ENCODE results near the gene NGEF. TPM values are rescaled to one million over a fixed set of nuclear protein-coding genes. Genes with fewer than 3 reads are reported as not detected.

NGEF gene
- total and polyA plus RNA-seq, 10 of the 15 experiments (the other 5 are each of a cell fraction or from before 2014, with no cell fraction given): 0.12 TPM; not detected in 9

DNA sequence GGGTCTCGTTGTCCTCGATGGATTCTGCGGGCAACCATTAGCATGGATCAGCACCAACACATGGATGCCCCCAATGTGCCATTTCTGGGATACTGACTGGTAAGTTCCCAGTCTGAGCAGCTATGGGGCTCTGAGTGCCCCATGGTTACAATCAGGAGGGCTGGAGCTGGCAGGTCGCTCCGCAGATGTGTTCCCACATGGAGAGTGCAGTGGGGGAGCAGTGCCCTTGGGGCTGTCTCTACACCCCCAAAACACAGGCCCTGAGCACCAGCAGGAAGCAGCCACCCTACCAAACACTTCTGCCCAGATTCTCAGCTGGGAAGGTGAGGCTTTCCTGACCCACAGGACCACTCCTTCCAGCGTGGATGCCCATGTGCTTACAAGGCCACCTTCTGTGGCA lies 8.0 kb downstream of the NGEF start:
- Histone ChIP-seq H3K4me2 (ENCODE audit: control insufficient read depth, insufficient read depth) (no peak overlapping the region), H3K4me1 (ENCODE audit: control insufficient read depth, insufficient read depth, low read length) (no peaks in the 10 kb centered on the region), H3K36me3 (ENCODE audit: control insufficient read depth in 2 of 2, insufficient read depth in 2 of 2, low read length in 1 of 2) (no peaks in the 10 kb centered on the region), H3K9me3 (replicated peaks; ENCODE audit: control insufficient read depth, insufficient read depth, low read length) (no peaks in the 10 kb centered on the region), H4K20me1 (ENCODE audit: control insufficient read depth, insufficient read depth) (no peaks in the 10 kb centered on the region), H3K79me2 (ENCODE audit: control insufficient read depth, insufficient read depth, low read length) (no peaks in the 10 kb centered on the region), H3K27ac (ENCODE audit: control insufficient read depth, insufficient read depth) (no peak overlapping the region), H3K27me3 (replicated peaks in 1 of 2; ENCODE audit: control insufficient read depth in 2 of 2, insufficient read depth in 2 of 2, low read length in 1 of 2) (peaks cover 0 to 3% of the 10 kb centered on the region in 2 experiments; a peak in 1 of 4 replicates), H2AFZ (ENCODE audit: control insufficient read depth, low read depth, low read length) (no peak overlapping the region), H3K9ac (ENCODE audit: control insufficient read depth, insufficient read depth, low read length) (no peak overlapping the region), H3K4me3 (no peak overlapping the region)
- DNase-seq (ENCODE audit: low read depth, low spot score) (no peak), FAIRE-seq (no peak), ATAC-seq (no peak)
- in situ Hi-C loops (cut with MboI) (no loop called here), intact Hi-C loops (cut with micrococcal nuclease; ENCODE audit: unreplicated experiment) (no loop called here)
- CTCF ChIA-PET: interaction anchor here (1.9 kb wide), 1 partner anchor 13 kb away, joined by 8 read pairs; no protein-coding TSS in a partner anchor
- TF ChIP-seq LARP7 (IDR thresholded peaks at IDR 0.05) (no peak), DPF2 (IDR thresholded peaks at IDR 0.05) (no peak), SMAD5 (IDR thresholded peaks at IDR 0.05; ENCODE audit: low read depth) (no peak), JUNB (IDR thresholded peaks at IDR 0.05) (no peak), BRCA1 (IDR thresholded peaks at IDR 0.05; ENCODE audit: low read depth, low read length) (no peak), IRF4 (IDR thresholded peaks at IDR 0.05; ENCODE audit: low read depth, low read length) (no peak), RB1 (IDR thresholded peaks at IDR 0.05; ENCODE audit: borderline replicate concordance) (no peak)
- TF ChIP-seq, protein P1, sequence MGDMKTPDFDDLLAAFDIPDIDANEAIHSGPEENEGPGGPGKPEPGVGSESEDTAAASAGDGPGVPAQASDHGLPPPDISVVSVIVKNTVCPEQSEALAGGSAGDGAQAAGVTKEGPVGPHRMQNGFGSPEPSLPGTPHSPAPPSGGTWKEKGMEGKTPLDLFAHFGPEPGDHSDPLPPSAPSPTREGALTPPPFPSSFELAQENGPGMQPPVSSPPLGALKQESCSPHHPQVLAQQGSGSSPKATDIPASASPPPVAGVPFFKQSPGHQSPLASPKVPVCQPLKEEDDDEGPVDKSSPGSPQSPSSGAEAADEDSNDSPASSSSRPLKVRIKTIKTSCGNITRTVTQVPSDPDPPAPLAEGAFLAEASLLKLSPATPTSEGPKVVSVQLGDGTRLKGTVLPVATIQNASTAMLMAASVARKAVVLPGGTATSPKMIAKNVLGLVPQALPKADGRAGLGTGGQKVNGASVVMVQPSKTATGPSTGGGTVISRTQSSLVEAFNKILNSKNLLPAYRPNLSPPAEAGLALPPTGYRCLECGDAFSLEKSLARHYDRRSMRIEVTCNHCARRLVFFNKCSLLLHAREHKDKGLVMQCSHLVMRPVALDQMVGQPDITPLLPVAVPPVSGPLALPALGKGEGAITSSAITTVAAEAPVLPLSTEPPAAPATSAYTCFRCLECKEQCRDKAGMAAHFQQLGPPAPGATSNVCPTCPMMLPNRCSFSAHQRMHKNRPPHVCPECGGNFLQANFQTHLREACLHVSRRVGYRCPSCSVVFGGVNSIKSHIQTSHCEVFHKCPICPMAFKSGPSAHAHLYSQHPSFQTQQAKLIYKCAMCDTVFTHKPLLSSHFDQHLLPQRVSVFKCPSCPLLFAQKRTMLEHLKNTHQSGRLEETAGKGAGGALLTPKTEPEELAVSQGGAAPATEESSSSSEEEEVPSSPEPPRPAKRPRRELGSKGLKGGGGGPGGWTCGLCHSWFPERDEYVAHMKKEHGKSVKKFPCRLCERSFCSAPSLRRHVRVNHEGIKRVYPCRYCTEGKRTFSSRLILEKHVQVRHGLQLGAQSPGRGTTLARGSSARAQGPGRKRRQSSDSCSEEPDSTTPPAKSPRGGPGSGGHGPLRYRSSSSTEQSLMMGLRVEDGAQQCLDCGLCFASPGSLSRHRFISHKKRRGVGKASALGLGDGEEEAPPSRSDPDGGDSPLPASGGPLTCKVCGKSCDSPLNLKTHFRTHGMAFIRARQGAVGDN (IDR thresholded peaks at IDR 0.05): no peak
- TF ChIP-seq, protein P2, sequence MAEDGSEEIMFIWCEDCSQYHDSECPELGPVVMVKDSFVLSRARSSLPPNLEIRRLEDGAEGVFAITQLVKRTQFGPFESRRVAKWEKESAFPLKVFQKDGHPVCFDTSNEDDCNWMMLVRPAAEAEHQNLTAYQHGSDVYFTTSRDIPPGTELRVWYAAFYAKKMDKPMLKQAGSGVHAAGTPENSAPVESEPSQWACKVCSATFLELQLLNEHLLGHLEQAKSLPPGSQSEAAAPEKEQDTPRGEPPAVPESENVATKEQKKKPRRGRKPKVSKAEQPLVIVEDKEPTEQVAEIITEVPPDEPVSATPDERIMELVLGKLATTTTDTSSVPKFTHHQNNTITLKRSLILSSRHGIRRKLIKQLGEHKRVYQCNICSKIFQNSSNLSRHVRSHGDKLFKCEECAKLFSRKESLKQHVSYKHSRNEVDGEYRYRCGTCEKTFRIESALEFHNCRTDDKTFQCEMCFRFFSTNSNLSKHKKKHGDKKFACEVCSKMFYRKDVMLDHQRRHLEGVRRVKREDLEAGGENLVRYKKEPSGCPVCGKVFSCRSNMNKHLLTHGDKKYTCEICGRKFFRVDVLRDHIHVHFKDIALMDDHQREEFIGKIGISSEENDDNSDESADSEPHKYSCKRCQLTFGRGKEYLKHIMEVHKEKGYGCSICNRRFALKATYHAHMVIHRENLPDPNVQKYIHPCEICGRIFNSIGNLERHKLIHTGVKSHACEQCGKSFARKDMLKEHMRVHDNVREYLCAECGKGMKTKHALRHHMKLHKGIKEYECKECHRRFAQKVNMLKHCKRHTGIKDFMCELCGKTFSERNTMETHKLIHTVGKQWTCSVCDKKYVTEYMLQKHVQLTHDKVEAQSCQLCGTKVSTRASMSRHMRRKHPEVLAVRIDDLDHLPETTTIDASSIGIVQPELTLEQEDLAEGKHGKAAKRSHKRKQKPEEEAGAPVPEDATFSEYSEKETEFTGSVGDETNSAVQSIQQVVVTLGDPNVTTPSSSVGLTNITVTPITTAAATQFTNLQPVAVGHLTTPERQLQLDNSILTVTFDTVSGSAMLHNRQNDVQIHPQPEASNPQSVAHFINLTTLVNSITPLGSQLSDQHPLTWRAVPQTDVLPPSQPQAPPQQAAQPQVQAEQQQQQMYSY (CRISPR knock-in tag; IDR thresholded peaks at IDR 0.05): no peak
- TF ChIP-seq, protein P3, sequence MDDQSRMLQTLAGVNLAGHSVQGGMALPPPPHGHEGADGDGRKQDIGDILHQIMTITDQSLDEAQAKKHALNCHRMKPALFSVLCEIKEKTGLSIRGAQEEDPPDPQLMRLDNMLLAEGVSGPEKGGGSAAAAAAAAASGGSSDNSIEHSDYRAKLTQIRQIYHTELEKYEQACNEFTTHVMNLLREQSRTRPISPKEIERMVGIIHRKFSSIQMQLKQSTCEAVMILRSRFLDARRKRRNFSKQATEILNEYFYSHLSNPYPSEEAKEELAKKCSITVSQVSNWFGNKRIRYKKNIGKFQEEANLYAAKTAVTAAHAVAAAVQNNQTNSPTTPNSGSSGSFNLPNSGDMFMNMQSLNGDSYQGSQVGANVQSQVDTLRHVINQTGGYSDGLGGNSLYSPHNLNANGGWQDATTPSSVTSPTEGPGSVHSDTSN (IDR thresholded peaks at IDR 0.05; ENCODE audit: insufficient replicate concordance, low read depth, low read length): no peak
- TF ChIP-seq, protein P4, sequence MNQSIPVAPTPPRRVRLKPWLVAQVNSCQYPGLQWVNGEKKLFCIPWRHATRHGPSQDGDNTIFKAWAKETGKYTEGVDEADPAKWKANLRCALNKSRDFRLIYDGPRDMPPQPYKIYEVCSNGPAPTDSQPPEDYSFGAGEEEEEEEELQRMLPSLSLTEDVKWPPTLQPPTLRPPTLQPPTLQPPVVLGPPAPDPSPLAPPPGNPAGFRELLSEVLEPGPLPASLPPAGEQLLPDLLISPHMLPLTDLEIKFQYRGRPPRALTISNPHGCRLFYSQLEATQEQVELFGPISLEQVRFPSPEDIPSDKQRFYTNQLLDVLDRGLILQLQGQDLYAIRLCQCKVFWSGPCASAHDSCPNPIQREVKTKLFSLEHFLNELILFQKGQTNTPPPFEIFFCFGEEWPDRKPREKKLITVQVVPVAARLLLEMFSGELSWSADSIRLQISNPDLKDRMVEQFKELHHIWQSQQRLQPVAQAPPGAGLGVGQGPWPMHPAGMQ (IDR thresholded peaks at IDR 0.05; ENCODE audit: borderline replicate concordance): no peak
- TF ChIP-seq, protein P5, sequence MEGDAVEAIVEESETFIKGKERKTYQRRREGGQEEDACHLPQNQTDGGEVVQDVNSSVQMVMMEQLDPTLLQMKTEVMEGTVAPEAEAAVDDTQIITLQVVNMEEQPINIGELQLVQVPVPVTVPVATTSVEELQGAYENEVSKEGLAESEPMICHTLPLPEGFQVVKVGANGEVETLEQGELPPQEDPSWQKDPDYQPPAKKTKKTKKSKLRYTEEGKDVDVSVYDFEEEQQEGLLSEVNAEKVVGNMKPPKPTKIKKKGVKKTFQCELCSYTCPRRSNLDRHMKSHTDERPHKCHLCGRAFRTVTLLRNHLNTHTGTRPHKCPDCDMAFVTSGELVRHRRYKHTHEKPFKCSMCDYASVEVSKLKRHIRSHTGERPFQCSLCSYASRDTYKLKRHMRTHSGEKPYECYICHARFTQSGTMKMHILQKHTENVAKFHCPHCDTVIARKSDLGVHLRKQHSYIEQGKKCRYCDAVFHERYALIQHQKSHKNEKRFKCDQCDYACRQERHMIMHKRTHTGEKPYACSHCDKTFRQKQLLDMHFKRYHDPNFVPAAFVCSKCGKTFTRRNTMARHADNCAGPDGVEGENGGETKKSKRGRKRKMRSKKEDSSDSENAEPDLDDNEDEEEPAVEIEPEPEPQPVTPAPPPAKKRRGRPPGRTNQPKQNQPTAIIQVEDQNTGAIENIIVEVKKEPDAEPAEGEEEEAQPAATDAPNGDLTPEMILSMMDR (IDR thresholded peaks at IDR 0.05 in 2 of 3, conservative IDR thresholded peaks at IDR 0.05 in 1 of 3; ENCODE audit: control insufficient read depth in 2 of 3, extremely low read depth in 1 of 3, insufficient read depth in 1 of 3, low read depth in 3 of 3, low read length in 3 of 3): no peak
- no TSS peak for BruUV-seq (replicated peaks)
- RAD21 ChIA-PET (ENCODE audit: unreplicated experiment): no interaction called here
- POLR2A ChIA-PET: no interaction called here
- WGBS (ENCODE audit: insufficient coverage, insufficient replicate concordance, low lambda C conversion rate, missing lambda C conversion rate): 29% methylated on average over 6 of the region's 6 CpGs
- SMC1A ChIA-PET (ENCODE audit: uncharacterized antibody, unreplicated experiment): no interaction called here
